Measurements from ENCODE around the gene ZNF567. TPM values are rescaled to one million over a fixed set of nuclear protein-coding genes. Genes with fewer than 3 reads are reported as not detected.
A peak's percentile ranks its signal among the peaks of the same experiment; 100 is the strongest.

ZNF567 gene
- polyA plus RNA-seq, 3 donors: 0.84 to 1.7 (median 1.5) TPM

DNA sequence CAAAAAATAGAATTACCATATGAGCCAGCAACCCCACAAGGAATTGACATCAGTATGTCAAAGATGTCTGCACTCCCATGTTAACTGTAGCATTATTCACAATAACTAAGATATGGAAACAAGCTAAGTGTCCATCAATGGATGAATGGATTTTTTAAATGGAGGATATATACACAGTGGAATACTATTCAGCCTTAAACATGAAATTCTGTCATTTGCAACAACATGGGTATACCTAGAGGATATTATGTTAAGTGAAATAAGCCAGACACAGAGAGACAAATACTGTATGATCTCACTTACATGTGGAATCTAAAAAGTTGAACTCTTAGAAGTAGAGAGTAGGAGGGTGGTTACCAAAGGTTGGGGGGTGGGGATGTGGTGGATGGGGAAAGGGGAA lies 8.0 kb upstream of the ZNF567 start:
- no peak overlapping the region for H3K4me2 ChIP-seq (replicated peaks; ENCODE audit: extremely low read depth, low read length, poor library complexity, severe bottlenecking)
- intact Hi-C loops (cut with micrococcal nuclease): no loop called here
- H3K36me3 Mint-ChIP-seq: peaks cover 19 to 23% of the 10 kb centered on the region in 2 donors
- H3K27ac Mint-ChIP-seq: no peak overlapping the region
- H3K27me3 ChIP-seq (ENCODE audit: control insufficient read depth in 2 of 2, insufficient read depth in 2 of 2, low read length in 2 of 2): no peaks in the 10 kb centered on the region
- no peaks in the 10 kb centered on the region for H4K20me1 ChIP-seq (ENCODE audit: insufficient read depth, low read length)
- DNase-seq: no peak
- no peaks in the 10 kb centered on the region for H3K27me3 Mint-ChIP-seq (ENCODE audit: low read depth in 3 of 3)
- no peaks in the 10 kb centered on the region for H3K4me1 ChIP-seq (ENCODE audit: control insufficient read depth in 1 of 2, insufficient read depth in 2 of 2, low read length in 2 of 2)
- TF ChIP-seq, protein P1, sequence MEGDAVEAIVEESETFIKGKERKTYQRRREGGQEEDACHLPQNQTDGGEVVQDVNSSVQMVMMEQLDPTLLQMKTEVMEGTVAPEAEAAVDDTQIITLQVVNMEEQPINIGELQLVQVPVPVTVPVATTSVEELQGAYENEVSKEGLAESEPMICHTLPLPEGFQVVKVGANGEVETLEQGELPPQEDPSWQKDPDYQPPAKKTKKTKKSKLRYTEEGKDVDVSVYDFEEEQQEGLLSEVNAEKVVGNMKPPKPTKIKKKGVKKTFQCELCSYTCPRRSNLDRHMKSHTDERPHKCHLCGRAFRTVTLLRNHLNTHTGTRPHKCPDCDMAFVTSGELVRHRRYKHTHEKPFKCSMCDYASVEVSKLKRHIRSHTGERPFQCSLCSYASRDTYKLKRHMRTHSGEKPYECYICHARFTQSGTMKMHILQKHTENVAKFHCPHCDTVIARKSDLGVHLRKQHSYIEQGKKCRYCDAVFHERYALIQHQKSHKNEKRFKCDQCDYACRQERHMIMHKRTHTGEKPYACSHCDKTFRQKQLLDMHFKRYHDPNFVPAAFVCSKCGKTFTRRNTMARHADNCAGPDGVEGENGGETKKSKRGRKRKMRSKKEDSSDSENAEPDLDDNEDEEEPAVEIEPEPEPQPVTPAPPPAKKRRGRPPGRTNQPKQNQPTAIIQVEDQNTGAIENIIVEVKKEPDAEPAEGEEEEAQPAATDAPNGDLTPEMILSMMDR (IDR thresholded peaks at IDR 0.05): no peak
- H3K9me3 Mint-ChIP-seq: peaks cover 39 to 81% (median 74%) of the 10 kb centered on the region in 7 donors
- H3K9ac ChIP-seq (ENCODE audit: insufficient read depth, low read length, poor library complexity, severe bottlenecking): no peak overlapping the region
- H3K4me3 ChIP-seq (replicated peaks in 1 of 3; ENCODE audit: low read depth in 2 of 3, low read length in 3 of 3): no peak overlapping the region
- no peak overlapping the region for H3K4me3 Mint-ChIP-seq
- H3K27ac ChIP-seq (ENCODE audit: low read depth in 1 of 2, low read length in 2 of 2): no peak overlapping the region
- H3K4me1 Mint-ChIP-seq: no peaks in the 10 kb centered on the region
- no peaks in the 10 kb centered on the region for H3K79me2 ChIP-seq (ENCODE audit: insufficient read depth, low read length)
- H3K36me3 ChIP-seq (replicated peaks in 1 of 2; ENCODE audit: control insufficient read depth in 1 of 2, insufficient read depth in 2 of 2, low read length in 2 of 2): peaks cover 0 to 36% of the 10 kb centered on the region in 2 donors
- no peak overlapping the region for H2AFZ ChIP-seq (ENCODE audit: insufficient read depth, low read depth, low read length, poor library complexity, severe bottlenecking)
- H3K9me3 ChIP-seq (replicated peaks in 1 of 2; ENCODE audit: control insufficient read depth in 1 of 2, insufficient read depth in 1 of 2, low read length in 2 of 2): peaks cover 66 to 70% of the 10 kb centered on the region in 2 donors

DNA sequence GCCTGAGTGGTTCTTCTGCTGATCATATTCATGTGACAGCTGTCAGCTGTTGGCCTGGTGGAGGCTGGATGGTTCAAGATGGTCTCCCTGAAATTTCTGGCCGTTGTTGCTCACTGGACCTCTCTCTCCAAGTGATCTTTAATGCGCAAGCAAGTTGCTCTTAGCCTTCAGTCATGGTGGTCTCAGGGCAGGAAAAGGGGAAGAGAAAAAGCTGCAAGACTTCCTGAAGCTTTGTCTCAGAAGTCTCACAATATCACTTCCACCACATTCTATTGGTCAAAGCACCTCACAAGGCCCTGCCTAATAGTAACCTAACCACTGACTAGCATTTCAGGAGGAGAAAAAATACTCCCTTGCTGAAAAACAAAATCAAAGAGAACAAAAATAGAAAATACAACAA lies 1.6 kb upstream of the ZNF567 start:
- Histone ChIP-seq H3K27me3 (ENCODE audit: control insufficient read depth in 2 of 2, insufficient read depth in 2 of 2, low read length in 2 of 2) (no peaks in the 10 kb centered on the region), H3K27ac (ENCODE audit: low read depth in 1 of 2, low read length in 2 of 2) (no peak overlapping the region), H2AFZ (ENCODE audit: insufficient read depth, low read depth, low read length, poor library complexity, severe bottlenecking) (no peak overlapping the region), H3K9ac (ENCODE audit: insufficient read depth, low read length, poor library complexity, severe bottlenecking) (no peak overlapping the region), H3K79me2 (ENCODE audit: insufficient read depth, low read length) (peaks cover 13% of the 10 kb centered on the region), H3K4me3 (replicated peaks in 1 of 3; ENCODE audit: low read depth in 2 of 3, low read length in 3 of 3) (no peak overlapping the region), H4K20me1 (ENCODE audit: insufficient read depth, low read length) (no peaks in the 10 kb centered on the region), H3K4me2 (replicated peaks; ENCODE audit: extremely low read depth, low read length, poor library complexity, severe bottlenecking) (peak overlapping the region; percentile 88), H3K9me3 (replicated peaks in 1 of 2; ENCODE audit: control insufficient read depth in 1 of 2, insufficient read depth in 1 of 2, low read length in 2 of 2) (peaks cover 41 to 63% of the 10 kb centered on the region in 2 donors), H3K36me3 (replicated peaks in 1 of 2; ENCODE audit: control insufficient read depth in 1 of 2, insufficient read depth in 2 of 2, low read length in 2 of 2) (peaks cover 10 to 40% of the 10 kb centered on the region in 2 donors), H3K4me1 (ENCODE audit: control insufficient read depth in 1 of 2, insufficient read depth in 2 of 2, low read length in 2 of 2) (peaks cover 15 to 23% of the 10 kb centered on the region in 2 donors)
- peaks cover 0 to 1% (median 0%) of the 10 kb centered on the region in 3 donors for H3K27me3 Mint-ChIP-seq (ENCODE audit: low read depth in 3 of 3)
- WGBS (ENCODE audit: insufficient coverage): 100% methylated on average over 1 of the region's 2 CpGs
- TF ChIP-seq, protein P1 (IDR thresholded peaks at IDR 0.05): no peak
- H3K36me3 Mint-ChIP-seq: peaks cover 39 to 45% of the 10 kb centered on the region in 2 donors
- H3K27ac Mint-ChIP-seq: no peak overlapping the region
- no peak overlapping the region for H3K4me3 Mint-ChIP-seq
- H3K4me1 Mint-ChIP-seq: peaks cover 24% of the 10 kb centered on the region
- peaks cover 34 to 69% (median 60%) of the 10 kb centered on the region in 7 donors for H3K9me3 Mint-ChIP-seq
- no peak for DNase-seq
- intact Hi-C loops (cut with micrococcal nuclease): loop anchor here (5.0 to 10.0 kb wide), 7 partner anchors 86 to 779 kb away; partner anchors contain the start of genes ZNF345 (in 2 of the 2), OVOL3 (in 1 of the 2), POLR2I (in 1 of the 2) and TBCB (in 1 of the 2)

Measured in CD14-positive monocyte (primary cell).